Stomach (tissue), 9 donors: Measurements from ENCODE around the gene ACTA2. TPM values are rescaled to one million over a fixed set of nuclear protein-coding genes. Genes with fewer than 3 reads are reported as not detected.

Experiments used
- DNase-seq, 2 donors: peaks; one replicate each; pipeline versions ENCODE4 v3.0.0 to v3.0.0-alpha.2; 2013 to 2019
- H3K27ac ChIP-seq, 5 donors: fragments of 200-600 bp in 4 of 5; sonication (generic) in 4 of 5; one replicate each; pipeline ENCODE4 v1.5.1; 2013 to 2019; ENCODE audit warnings: mild to moderate bottlenecking in 1 of 5, moderate library complexity in 1 of 5
- H3K27me3 ChIP-seq, 3 donors: fragments of 200-600 bp; sonication (generic); one replicate each; pipeline ENCODE4 v1.5.1; 2017 to 2019; ENCODE audit warnings: mixed run types in 1 of 3
- H3K36me3 ChIP-seq, 4 donors: fragments of 200-600 bp; sonication (generic); 1 replicate in 3 of 4; 2 replicates in 1 of 4; pipeline ENCODE4 v1.5.1; 2016 to 2019
- H3K4me1 ChIP-seq, 4 donors: fragments of 200-600 bp; sonication (generic); one replicate each; pipeline ENCODE4 v1.5.1; 2016 to 2019
- H3K4me3 ChIP-seq, 4 donors: fragments of 200-600 bp; sonication (generic) in 3 of 4; one replicate each; pipeline ENCODE4 v1.5.1; 2016 to 2019; ENCODE audit warnings: mild to moderate bottlenecking in 1 of 4
- H3K9me3 ChIP-seq, 4 donors: fragments of 200-600 bp; sonication (generic); one replicate each; pipeline ENCODE4 v1.5.1; 2016 to 2019
- CTCF ChIP-seq, 7 experiments: fragments of 450-650 bp in 4 of 7; fragments of 200-600 bp in 3 of 7; sonication (generic) in 3 of 7; IDR thresholded peaks; one replicate each; pipeline ENCODE4 v1.5.1; 2016 to 2019; ENCODE audit warnings: antibody characterized with exemption in 7 of 7, control low read depth in 2 of 7, mild to moderate bottlenecking in 1 of 7
- EP300 ChIP-seq: sonication (generic); formaldehyde crosslinking; IDR thresholded peaks from one replicate; pipeline ENCODE4 v1.6.1; 2017; ENCODE audit warnings: antibody characterized with exemption
- POLR2A ChIP-seq, 4 donors: fragments of 450-650 bp; IDR thresholded peaks; one replicate each; pipeline ENCODE4 v1.6.1; 2016; ENCODE audit warnings: antibody characterized with exemption in 4 of 4, control low read depth in 2 of 4, mild to moderate bottlenecking in 1 of 4, moderate library complexity in 1 of 4
- POLR2AphosphoS5 ChIP-seq, 3 donors: sonication (generic); formaldehyde crosslinking; IDR thresholded peaks; one replicate each; pipeline ENCODE4 v1.6.1; 2016; ENCODE audit warnings: antibody characterized with exemption in 3 of 3
- WGBS, 5 donors: extraction: QIAGEN DNeasy Blood & Tissue Kit in 3 of 5; methylation state at CpG; one replicate each; pipeline versions ENCODE4 v1.1.5 to v1.1.7; 2013 to 2018; 5-methylcytosine and 5-hydroxymethylcytosine counted together
- intact Hi-C: fragments of 100-400 bp; cut with DNase I; formaldehyde crosslinking; loops from one replicate; pipeline ENCODE4 v1.15.1; 2023; ENCODE audit warnings: low total_unique reads
- polyA plus RNA-seq, 3 donors: library from polyadenylated mRNA; stranded (reverse); fragments of 200-250 nt; gene quantifications; one replicate each; pipeline ENCODE4 v1.2.3, GENCODE V29; 2013
- total RNA-seq, 5 donors: library from RNA; depleted of rRNA; stranded (reverse); fragments of >200 nt; gene quantifications; one replicate each; pipeline versions ENCODE4 v1.1.0 to v1.2.3, GENCODE V29; 2014 to 2016
- donor health status: healthy with polysubstance abuse.
- donor health status: Bipolar disorder and iron deficiency.
- donor health status: healthy.

Gene ACTA2
- total and polyA plus RNA-seq, 8 donors = 233 to 3,169 (median 999) TPM

GRCh38 chr10:88898727-88899126 is 53.8 kb downstream of the ACTA2 start:
- intact Hi-C loops = no loop called here
- Histone ChIP-seq H3K4me3 (no peak overlapping the region), H3K27me3 (no peaks in the 10 kb centered on the region), H3K27ac (peak overlapping the region in 1 of 5 donors; percentile 77), H3K36me3 (peaks cover 1 to 17% (median 11%) of the 10 kb centered on the region in 4 donors), H3K4me1 (peaks cover 4 to 55% (median 33%) of the 10 kb centered on the region in 4 donors), H3K9me3 (no peaks in the 10 kb centered on the region)
- DNase-seq = no peak
- WGBS, 5 donors = 84 to 97% (median 90%) methylated on average over 3 of the region's 3 CpGs
- TF ChIP-seq POLR2AphosphoS5 (IDR thresholded peaks at IDR 0.05) (no peak), POLR2A (IDR thresholded peaks at IDR 0.05) (no peak), EP300 (no peak), CTCF (IDR thresholded peaks at IDR 0.05) (no peak)

DNA sequence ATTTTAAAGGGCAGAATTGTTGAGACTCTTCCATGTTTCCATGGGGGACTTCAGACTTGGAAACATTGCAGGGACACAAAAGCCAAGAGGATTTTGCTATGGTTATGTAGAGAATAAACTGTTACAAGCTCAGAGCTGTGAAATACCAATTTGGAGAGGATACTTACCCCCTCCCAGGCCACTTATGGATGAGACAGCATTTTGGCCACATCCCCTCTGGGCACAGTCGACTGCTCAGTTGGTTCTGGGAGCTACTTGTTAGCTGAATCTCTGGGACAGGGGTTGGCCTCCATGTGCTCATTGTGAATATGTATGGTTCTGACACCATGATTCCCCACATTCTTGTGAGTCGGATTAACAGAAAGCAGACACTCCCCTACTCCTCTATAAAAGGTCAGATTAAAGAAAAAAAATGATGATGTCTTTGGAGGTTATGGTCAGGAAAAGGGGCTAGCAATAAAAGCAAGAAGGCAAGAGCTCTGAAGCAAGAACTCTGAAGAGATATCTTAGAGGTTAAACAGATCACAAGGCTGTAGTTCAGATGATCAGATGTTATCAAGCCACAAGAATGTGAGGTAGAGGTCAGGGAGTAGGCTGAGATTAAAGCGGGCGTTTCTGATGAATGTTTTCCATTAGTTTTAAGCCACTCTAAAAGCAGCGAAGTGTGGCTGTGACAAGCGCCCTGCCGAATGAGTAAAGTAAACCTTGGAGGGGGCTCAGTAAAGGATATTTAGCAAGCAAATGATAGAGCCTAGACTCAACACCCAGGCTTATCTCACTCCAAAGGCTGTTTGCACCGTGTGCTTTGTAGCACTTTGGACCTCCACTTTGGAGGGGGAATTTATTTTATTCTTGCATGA is 55.3 kb downstream of the ACTA2 start:
- DNase-seq = peak in 1 of 2 donors; percentile 56
- peaks cover 4 to 67% (median 33%) of the 10 kb centered on the region in 4 donors for H3K4me1 ChIP-seq

GRCh38 chr10:88896372-88896993 is 56.1 kb downstream of the ACTA2 start:
- 60 to 81% (median 73%) methylated on average over 4 of the region's 4 CpGs for WGBS, 5 donors
- Histone ChIP-seq H3K27me3 (no peaks in the 10 kb centered on the region), H3K9me3 (no peaks in the 10 kb centered on the region), H3K4me3 (no peak overlapping the region), H3K4me1 (peaks cover 4 to 66% (median 33%) of the 10 kb centered on the region in 4 donors), H3K27ac (peak overlapping the region; percentile 21 to 77 (median 62)), H3K36me3 (no peaks in the 10 kb centered on the region)
- peak in 1 of 2 donors; percentile 73 for DNase-seq
- TF ChIP-seq POLR2AphosphoS5 (IDR thresholded peaks at IDR 0.05) (peak in 1 of 3 donors; percentile 7), POLR2A (IDR thresholded peaks at IDR 0.05) (no peak)
- intact Hi-C loops = no loop called here

More for the DNA sequence above, 55.3 kb downstream of the ACTA2 start:
- TF ChIP-seq CTCF (IDR thresholded peaks at IDR 0.05) = no peak
- TF ChIP-seq POLR2AphosphoS5 (IDR thresholded peaks at IDR 0.05) = peak in 1 of 3 donors; percentile 36
- no peak for TF ChIP-seq POLR2A (IDR thresholded peaks at IDR 0.05)
- TF ChIP-seq EP300 = no peak
- intact Hi-C loops = no loop called here
- Histone ChIP-seq H3K4me3 (no peak overlapping the region), H3K27me3 (no peaks in the 10 kb centered on the region), H3K36me3 (peaks cover 0 to 5% (median 2%) of the 10 kb centered on the region in 4 donors), H3K27ac (peak overlapping the region in 4 of 5 donors; percentile 60 to 77 (median 68)), H3K9me3 (no peaks in the 10 kb centered on the region)
- 22 to 38% (median 32%) methylated on average over 8 of the region's 8 CpGs for WGBS, 5 donors

- Histone ChIP-seq H3K9me3 (no peaks in the 10 kb centered on the region), H3K36me3 (no peaks in the 10 kb centered on the region), H3K27ac (peak overlapping the region in 2 of 5 donors; percentile 3 to 14), H3K27me3 (no peaks in the 10 kb centered on the region), H3K4me1 (peaks cover 4 to 60% (median 27%) of the 10 kb centered on the region in 4 donors), H3K4me3 (no peak overlapping the region)
- 43 to 57% (median 49%) methylated on average over 1 of the region's 1 CpG for WGBS, 5 donors
- TF ChIP-seq POLR2AphosphoS5 (IDR thresholded peaks at IDR 0.05) (no peak), POLR2A (IDR thresholded peaks at IDR 0.05) (no peak), EP300 (no peak), CTCF (IDR thresholded peaks at IDR 0.05) (no peak)
- DNase-seq = no peak
- intact Hi-C loops = no loop called here
Measured at GRCh38 chr10:88895250-88895649, 57.3 kb downstream of the ACTA2 start.
